SK-N-SH (cell line): Measurements from ENCODE around the gene SURF6.

Experiments
- GATA2 ChIP-seq: sonication (generic); formaldehyde crosslinking; IDR thresholded peaks from 2 replicates; pipeline ENCODE4 v1.5.0; 2020; ENCODE audit warnings: mild to moderate bottlenecking, missing genetic modification reagents
- JUND ChIP-seq: IDR thresholded peaks from 2 replicates; pipeline ENCODE4 v1.4.0; 2012
- POLR2AphosphoS5 ChIP-seq: IDR thresholded peaks from 2 replicates; pipeline ENCODE4 v1.6.1; 2012; ENCODE audit warnings: low read depth, low read length

GRCh38 chr9:133339641-133340040, 3.7 kb upstream of the SURF6 start:
- TF ChIP-seq POLR2AphosphoS5 (no peak), JUND (no peak), GATA2 (CRISPR knock-in tag) (no peak)
